ENCODE measurements around the gene FIGNL2. TPM values are rescaled to one million over a fixed set of nuclear protein-coding genes. Genes with fewer than 3 reads are reported as not detected.
"Not testable (repeated sequence)": the region's sequence is repeated elsewhere in the genome, so short reads cannot be mapped to it uniquely, and the experiment has no call there.

Gene FIGNL2
- total RNA-seq, 4 donors from 2014 or later: 0.07 to 0.25 TPM; not detected in 2

DNA sequence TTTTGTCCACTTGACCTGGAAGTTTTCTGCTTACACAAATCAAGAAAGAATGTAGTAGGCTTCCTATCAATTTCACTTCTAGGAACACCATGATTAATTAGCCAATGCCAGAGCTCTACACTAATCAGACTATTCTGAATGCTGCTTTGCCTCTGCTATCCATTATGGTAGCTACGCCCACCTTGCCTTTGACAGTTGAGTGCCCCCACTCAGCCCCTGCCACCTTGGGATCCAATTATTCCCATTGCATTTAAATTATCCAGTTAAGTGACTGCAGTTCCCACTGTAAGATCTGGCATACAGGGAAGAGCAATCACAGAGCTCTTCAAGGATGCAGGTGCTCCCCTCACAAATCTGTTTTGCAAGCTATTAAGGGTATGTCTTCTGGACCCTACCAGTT, 47.5 kb downstream of the FIGNL2 start:
- no peak for ATAC-seq
- TF ChIP-seq POLR2A (IDR thresholded peaks at IDR 0.05): no peak
- no peak for TF ChIP-seq CTCF (IDR thresholded peaks at IDR 0.05 in 4 of 5, conservative IDR thresholded peaks at IDR 0.05 in 1 of 5)
- DNase-seq: no peak
- intact Hi-C loops (cut with DNase I; ENCODE audit: low total_unique reads) (no loop called here), in situ Hi-C loops (cut with MboI; ENCODE audit: low sequenced_read_pairs in 4 of 4) (loop anchor here in 1 of 4 donors (25.0 kb wide), 1 partner anchor 364 kb away; no protein-coding TSS in a partner anchor)
- H3K27me3 ChIP-seq: no peaks in the 10 kb centered on the region
- no peaks in the 10 kb centered on the region for H3K36me3 ChIP-seq
- no peaks in the 10 kb centered on the region for H3K9me3 ChIP-seq
- no peaks in the 10 kb centered on the region for H3K4me1 ChIP-seq
- no peak overlapping the region for H3K4me3 ChIP-seq
- H3K27ac ChIP-seq: no peak overlapping the region

DNA sequence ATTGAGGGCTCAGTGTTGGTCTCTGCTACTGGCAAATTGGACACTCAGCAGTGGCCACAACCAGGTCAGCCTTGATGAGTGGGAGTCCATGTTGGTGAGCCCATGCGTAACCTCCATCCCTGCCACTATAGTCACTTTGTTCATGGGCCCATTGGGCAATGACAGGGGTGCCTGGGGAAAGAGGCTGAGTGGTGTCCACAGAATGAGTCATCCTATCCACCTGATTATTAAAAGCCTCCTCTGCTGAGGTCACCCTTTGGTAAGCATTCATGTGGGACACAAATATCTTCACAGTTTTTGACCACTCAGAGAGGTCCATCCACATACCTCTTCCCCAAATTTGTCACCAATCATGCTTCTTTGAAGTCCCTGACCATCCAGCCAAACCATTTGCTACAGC, 50.0 kb downstream of the FIGNL2 start:
- Histone ChIP-seq H3K27me3 (no peaks in the 10 kb centered on the region), H3K4me3 (no peak overlapping the region), H3K9me3 (no peaks in the 10 kb centered on the region), H3K4me1 (no peaks in the 10 kb centered on the region), H3K27ac (no peak overlapping the region), H3K36me3 (no peaks in the 10 kb centered on the region)
- ATAC-seq (no peak), DNase-seq (no peak)
- in situ Hi-C loops (cut with MboI; ENCODE audit: low sequenced_read_pairs in 4 of 4) (loop anchor here in 1 of 4 donors (25.0 kb wide), 1 partner anchor 111 kb away; no protein-coding TSS in a partner anchor), intact Hi-C loops (cut with DNase I; ENCODE audit: low total_unique reads) (no loop called here)
- TF ChIP-seq CTCF (IDR thresholded peaks at IDR 0.05 in 4 of 5, conservative IDR thresholded peaks at IDR 0.05 in 1 of 5): no peak
- TF ChIP-seq POLR2A (IDR thresholded peaks at IDR 0.05): no peak

DNA sequence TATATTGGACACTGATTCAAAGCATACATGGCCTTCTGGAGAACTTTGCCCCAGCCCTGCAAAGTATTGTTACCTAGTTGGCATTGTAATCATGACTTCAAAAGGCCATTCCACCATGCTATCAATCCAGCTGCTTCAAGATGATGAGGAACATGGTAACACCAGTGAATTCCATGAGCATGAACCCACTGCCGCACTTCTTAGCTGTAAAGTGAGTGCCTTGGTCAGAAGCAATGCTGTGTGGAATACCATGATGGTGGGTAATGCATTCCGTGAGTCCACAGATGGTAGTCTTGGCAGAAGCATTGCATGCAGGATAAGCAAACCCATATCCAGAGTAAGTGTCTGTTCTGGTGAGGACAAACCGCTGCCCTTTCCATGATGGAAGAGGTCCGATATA, 50.5 kb downstream of the FIGNL2 start:
- intact Hi-C loops (cut with DNase I; ENCODE audit: low total_unique reads); H3K36me3 ChIP-seq; H3K4me1 ChIP-seq; H3K9me3 ChIP-seq; ATAC-seq; H3K4me3 ChIP-seq; H3K27me3 ChIP-seq; DNase-seq; H3K27ac ChIP-seq: not testable (repeated sequence)
- in situ Hi-C loops (cut with MboI; ENCODE audit: low sequenced_read_pairs in 4 of 4): loop anchor here in 1 of 4 donors (25.0 kb wide), 1 partner anchor 111 kb away; no protein-coding TSS in a partner anchor

GRCh38 chr12:51797301-51797700, 51.2 kb downstream of the FIGNL2 start:
- in situ Hi-C loops (cut with MboI; ENCODE audit: low sequenced_read_pairs in 4 of 4): loop anchor here in 1 of 4 donors (25.0 kb wide), 1 partner anchor 110 kb away; no protein-coding TSS in a partner anchor
- Histone ChIP-seq H3K4me3 (no peak overlapping the region), H3K27me3 (no peaks in the 10 kb centered on the region), H3K4me1 (no peaks in the 10 kb centered on the region), H3K36me3 (no peaks in the 10 kb centered on the region), H3K9me3 (no peaks in the 10 kb centered on the region), H3K27ac (no peak overlapping the region)
- DNase-seq (no peak), ATAC-seq (no peak)
- intact Hi-C loops (cut with DNase I; ENCODE audit: low total_unique reads): no loop called here
- TF ChIP-seq CTCF (IDR thresholded peaks at IDR 0.05 in 4 of 5, conservative IDR thresholded peaks at IDR 0.05 in 1 of 5) (no peak), POLR2A (IDR thresholded peaks at IDR 0.05) (no peak)

- in situ Hi-C loops (cut with MboI; ENCODE audit: low sequenced_read_pairs in 4 of 4): loop anchor here in 1 of 4 donors (25.0 kb wide), 1 partner anchor 106 kb away; no protein-coding TSS in a partner anchor
- Histone ChIP-seq H3K9me3 (no peaks in the 10 kb centered on the region), H3K4me3 (no peak overlapping the region), H3K27ac (no peak overlapping the region), H3K36me3 (no peaks in the 10 kb centered on the region), H3K4me1 (no peaks in the 10 kb centered on the region), H3K27me3 (no peaks in the 10 kb centered on the region)
- DNase-seq (no peak), ATAC-seq (no peak)
- intact Hi-C loops (cut with DNase I; ENCODE audit: low total_unique reads): no loop called here
- TF ChIP-seq CTCF (IDR thresholded peaks at IDR 0.05 in 4 of 5, conservative IDR thresholded peaks at IDR 0.05 in 1 of 5): no peak
- no peak for TF ChIP-seq POLR2A (IDR thresholded peaks at IDR 0.05)
Measured at GRCh38 chr12:51793201-51793600, 55.3 kb downstream of the FIGNL2 start.
